SH-SY5Y (cell line): ENCODE results near the gene CYS1.

Experiments used
- GATA2 ChIP-seq: IDR thresholded peaks from 2 replicates; pipeline ENCODE4 v1.6.1; 2011; ENCODE audit warnings: mild to moderate bottlenecking, low read depth, low read length
- GATA3 ChIP-seq: IDR thresholded peaks from 2 replicates; pipeline ENCODE4 v1.6.1; 2011; ENCODE audit warnings: low read depth, mild to moderate bottlenecking, low read length, moderate library complexity

Gene CYS1

DNA sequence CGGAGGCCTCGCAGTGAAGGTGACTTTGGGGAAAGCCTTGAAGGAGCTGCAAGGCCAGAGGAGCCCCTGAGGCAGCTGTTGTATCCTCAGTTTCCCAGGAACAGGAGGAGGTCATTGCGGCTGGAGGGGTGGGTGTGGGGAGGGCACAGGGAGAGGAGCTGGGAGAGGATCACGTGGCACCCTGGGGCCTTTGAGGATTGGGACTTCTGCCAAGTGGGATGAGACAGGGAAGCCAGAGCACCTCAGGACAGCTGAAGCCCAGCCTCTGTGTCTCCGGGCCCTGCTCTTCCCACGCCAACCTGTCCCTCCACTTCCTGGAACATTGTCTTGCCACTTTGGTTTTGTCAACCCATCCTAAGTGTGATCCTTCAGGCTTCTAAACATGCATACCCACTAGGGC is 23.0 kb upstream of the CYS1 start:
- TF ChIP-seq GATA2 = no peak
- TF ChIP-seq GATA3 = no peak

DNA sequence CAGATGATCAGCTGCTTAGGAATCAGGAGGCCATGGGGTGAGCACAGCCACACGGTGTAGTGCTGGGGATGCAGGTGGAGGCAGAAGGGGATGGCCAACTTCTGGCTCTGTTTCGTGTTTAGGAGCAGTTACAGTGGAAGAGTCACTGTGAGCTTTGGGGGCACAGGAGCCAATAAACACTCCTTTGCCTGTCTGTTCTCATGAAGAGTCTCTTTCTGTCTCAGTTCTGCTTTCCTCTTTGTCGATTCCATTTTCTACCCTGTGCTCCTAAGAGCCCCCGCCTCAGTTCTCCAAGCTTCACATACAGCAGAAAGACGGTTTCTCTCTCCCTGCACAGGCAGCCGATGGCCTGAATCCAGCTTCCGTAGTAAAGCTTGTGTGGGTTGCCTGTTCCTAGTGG is 21.3 kb upstream of the CYS1 start:
- TF ChIP-seq GATA2 (no peak), GATA3 (no peak)

DNA sequence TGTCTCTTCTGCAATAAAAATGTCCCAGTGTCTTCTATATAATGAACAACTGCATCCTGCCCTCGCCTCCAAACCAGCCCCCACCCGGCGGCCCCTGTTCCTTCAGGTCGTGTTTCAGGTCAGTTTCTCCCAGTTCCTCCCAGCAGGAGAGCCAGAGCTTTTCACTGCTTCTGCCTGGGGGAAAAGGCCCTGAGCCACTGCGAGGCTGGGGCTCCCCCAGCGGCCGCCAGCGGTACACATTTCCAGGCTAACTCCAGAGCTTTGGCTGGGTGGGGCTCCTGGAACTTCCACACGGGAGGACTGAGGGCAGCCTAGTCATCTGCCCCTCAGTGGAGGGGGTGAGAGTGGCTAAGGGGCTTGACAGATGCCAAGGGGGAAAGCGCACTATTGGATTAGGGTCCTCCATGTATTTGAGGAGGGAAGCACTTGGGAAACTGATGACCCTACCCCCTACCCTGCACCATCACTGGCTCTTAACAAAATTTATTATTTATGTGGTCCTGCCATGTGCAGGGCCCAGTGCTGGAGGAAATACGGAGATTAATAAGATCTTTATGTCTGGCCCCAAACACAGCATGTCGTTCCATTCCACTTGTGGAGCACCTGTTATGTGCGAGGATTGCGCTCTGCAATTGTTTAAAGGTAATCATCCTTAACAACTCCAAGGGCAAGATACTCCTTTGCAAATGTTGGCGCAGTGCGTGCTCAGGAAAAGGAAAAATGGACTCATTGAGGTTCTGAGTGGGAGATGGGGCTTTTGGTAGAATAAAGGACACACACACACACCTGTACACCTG is 17.3 kb upstream of the CYS1 start:
- TF ChIP-seq GATA2 (no peak), GATA3 (no peak)

DNA sequence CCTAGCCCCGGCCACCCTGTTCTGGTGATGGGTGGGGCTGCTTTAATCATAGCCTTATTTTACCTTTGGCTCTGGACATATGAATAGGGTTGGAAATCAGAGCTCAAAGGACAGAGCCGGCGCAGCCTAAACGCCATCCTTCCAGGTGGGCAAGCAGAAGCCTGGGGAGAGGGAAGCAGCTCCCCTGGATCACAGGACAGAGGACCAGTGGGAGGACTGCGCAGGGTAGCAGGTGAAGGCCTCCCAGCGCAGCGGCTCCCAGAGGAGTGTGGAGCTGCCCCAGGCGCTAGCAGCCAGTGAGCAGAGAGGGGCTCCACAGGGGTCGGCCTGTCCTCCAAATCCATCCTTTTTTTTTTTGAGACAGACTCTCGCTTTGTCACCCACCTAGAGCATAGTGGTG is 16.4 kb upstream of the CYS1 start:
- no peak for TF ChIP-seq GATA3
- TF ChIP-seq GATA2 = no peak

DNA sequence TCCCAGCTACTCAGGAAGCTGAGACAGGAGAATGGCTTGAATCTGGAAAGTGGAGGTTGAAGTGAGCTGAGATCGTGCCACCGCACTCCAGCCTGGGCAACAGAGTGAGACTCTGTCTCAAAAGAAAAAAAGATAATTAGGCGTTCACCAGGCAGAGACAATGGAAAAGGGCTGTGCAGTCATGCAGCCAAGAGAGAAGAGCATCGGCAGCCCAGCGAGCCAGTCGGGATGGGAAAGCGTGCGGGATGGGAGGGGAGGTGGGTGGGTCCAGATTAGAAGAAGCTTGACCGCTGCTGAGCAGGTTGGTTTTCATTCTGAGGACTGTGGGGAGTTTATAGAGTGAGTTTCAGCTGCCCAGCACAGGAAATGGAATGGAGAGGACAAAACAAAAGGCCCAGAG is 15.0 kb upstream of the CYS1 start:
- no peak for TF ChIP-seq GATA2
- no peak for TF ChIP-seq GATA3

DNA sequence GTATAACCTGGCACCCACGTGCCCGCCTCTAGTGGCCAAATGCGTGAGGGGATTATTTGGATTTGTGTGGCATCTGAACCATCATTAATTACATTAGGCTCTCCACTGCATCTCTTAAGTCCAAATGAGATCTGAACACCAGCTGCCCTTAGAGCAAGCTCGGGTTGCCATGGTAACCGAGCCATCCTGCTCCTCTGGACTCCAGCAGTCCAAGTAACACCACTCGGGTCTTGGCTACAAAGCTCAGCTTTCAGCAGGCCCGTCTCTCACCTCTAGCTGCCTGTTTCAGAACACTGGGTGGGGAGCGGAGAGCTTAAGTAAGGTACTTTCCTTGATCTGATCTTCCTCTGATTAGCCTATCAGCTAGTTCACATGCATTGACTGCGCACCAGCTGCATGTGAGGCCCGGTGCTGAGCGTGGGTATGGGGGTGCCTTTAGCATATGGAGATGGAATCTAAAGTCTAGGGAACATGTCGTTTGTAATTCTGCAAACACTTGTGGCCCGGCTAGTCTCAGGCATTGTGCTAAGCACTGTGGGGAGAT is 14.1 kb upstream of the CYS1 start:
- TF ChIP-seq GATA2 (peak; percentile 64), GATA3 (no peak)

DNA sequence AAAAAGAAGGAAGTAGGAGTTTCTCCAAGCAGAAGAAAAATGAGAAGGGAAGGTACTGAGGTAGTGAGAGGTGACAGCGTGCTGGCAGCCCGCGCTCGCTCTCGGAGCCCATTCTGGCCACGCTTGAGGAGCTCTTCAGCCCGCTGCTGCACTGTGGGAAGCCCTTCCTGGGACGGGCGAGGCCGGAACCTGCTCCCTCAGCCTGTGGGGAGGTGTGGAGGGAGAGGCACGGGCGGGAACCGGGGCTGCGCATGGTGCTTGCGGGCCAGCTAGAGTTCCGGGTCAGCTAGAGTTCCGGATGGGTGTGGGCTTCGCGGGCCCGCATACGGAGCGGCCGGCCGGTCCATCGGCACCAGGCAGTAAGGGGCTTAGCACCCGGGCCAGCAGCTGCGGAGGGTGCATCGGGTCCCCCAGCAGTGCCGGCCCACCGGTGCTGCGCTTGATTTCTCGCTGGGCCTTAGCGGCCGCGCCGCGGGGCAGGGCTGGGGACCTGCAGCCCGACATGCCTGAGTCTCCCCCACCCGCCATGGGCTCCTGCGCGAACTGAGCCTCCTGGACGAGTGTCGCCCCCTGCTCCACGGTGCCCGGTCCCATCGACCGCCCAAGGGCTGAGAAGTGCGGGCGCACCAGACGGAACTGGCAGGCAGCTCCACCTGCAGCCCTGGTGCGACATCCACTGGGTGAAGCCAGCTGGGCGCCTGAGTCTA is 11.1 kb upstream of the CYS1 start:
- TF ChIP-seq GATA3 (no peak), GATA2 (no peak)

DNA sequence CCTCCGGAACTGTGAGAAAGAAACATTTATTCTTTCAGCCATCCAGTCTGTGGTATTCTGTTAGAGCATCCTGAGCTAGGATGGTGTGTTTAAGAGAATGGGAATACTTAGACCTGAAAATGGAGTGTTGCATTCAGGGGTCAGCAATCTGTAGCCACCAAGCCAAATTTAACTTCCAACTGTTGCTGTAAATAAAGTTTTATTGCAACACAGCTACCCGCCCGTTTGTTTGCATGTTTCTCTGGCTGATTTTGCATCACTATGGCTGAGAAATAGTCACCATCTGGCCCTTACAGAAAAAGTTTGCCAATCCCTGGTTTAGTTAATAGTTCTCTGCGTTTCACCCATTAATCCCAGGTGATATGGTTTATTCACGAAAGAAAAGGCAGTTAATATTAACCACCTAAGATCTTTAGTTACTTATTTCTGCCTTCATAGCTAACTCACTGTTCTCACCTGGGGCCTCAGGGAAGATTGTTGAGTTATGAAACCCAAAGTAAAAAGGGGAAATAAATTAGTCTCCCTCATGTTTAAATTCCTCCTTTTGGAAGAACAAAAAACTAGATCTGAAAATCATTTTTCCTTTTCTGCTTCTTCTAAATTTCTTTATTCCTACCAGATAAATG is 9.5 kb upstream of the CYS1 start:
- TF ChIP-seq GATA2 = no peak
- TF ChIP-seq GATA3 = no peak

DNA sequence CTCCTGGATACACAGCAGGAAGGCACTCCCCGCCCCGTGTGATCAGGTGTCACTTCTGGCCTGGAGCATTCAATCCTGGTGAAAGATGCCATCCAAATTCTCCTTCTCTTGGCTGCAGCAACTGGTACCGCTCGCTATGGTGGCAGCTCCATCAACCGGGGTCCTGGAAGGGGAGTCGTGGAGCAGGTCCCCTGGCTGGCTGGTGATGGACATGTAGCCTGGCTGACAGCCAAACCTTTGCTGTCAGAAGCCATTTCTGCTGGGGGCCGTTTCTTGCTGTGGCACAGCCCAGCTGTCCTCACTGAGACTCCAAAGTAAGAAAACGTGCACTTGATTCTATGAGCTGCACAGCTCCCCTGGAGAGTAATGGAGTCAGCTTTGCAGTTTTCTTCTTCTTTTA is 7.1 kb upstream of the CYS1 start:
- TF ChIP-seq GATA2 = no peak
- TF ChIP-seq GATA3 = no peak

DNA sequence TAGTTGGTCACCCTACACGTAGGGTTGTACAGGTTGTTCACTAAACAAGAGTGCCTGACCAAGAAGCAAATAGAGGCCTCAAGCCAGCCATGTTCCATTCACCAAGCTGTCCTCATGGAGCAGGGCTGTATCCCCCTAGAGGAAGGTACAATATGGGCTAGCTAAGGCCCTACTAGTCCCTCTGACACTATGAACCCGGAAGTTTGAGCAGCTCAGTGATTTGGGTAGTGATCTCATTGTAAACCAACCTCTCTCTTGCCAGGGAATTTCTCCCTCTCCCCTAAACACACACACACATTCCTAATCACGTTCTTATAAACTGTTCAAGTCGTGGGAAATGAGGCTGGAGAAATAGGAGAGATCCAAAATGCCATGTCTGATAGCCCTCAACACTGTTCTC is 6.7 kb upstream of the CYS1 start:
- no peak for TF ChIP-seq GATA3
- TF ChIP-seq GATA2 = no peak

DNA sequence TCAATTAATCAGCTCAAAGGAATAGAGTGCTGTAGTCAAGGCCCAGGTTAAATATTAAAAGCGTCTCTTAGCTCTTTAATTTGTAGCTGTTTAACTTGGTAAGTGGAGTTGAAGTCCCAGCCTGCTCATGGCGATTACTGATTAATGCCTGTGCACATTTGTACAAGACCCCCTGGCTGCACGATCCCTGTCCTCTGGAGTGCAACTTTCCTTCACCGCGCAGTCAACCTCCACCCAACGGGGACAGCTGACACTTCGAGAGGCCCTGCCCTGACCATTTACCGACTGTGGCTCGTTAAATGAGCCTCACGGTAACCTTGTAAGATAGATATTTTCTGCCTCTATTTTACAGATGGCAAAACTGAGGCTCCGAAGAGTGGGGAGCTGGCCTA is 5.5 kb upstream of the CYS1 start:
- TF ChIP-seq GATA3 (no peak), GATA2 (no peak)

DNA sequence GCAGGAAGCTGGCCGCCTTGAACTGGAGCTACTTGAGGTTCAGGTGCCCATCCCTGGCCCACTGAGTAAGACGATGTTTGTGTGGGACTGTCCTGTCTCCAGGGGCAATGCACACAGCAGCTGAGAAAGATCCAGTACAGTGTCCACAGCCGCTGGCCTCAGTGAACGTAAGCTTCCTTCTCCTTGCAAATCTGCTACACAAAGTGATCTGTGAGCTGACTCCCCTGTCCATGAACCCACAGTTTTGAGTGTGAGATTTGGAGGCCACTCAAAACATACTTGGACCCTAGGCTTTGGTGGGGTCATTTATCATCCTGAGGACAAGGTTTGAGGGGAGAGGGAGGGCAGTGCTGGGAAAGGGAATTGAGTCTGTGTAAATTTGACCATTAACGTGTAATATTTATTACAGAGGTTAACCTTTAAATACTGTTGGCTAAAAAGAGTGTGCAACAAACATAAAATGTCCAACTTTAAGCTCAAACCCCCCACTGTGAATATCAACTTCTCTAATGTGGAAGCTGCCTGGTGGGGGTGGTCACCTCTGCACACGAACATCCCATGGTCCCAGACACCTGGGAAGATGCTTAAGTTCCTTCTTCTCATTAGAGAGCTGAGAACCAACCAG is 4.9 kb upstream of the CYS1 start:
- TF ChIP-seq GATA3 = no peak
- no peak for TF ChIP-seq GATA2

DNA sequence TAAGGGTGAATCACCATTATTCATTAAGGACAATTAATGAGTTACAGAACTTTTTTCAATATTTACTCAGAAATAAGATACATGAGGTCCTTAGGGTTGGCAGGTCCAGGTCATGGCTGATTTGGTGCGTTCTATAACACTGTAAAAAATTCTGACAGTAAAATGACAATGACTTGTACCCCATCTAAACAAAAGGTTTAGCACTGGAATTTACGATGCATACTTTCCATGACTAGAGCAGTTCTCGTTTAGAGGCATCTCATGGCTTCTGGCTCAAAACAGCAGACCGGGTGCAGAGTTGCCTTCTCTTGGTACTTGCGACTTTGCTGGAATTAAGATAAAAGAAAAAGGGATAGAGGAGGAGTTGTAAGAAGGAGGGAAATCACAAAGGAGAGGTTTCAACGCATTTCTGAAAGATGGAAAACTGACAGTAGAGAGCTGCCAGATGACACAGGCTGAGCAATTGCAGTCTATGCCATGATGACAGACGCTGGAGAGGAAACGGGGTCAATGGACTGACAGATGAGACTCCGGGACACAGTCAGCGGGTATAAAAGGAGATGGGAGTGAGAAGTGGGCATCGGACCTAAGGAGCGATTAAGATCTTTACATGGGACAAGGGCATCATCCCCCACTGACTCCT is 4.1 kb upstream of the CYS1 start:
- TF ChIP-seq GATA2 (no peak), GATA3 (no peak)

DNA sequence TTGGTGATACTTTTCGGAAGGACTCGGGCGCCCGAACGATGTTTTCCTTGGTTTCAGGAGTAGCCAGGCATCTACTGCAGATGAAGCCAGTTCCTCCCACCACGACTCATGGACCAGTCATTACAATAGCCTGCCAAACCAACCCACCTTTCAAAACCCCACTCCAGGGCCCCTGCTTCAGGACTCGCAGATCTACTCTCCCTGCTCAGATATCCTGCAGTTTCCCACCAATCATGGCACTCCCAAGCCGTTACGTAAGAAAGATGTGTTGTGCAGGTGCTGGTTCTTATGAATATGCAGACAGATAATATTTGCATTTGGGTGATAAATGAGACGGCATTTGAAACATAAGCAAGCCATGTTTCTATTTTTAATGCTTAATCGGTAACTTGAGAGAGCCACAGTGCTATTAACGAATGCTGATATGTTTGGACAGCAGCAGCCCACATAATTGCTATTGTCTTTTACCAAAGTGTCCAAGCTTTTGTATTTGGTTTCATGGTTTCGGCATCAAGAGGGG is 3.5 kb upstream of the CYS1 start:
- TF ChIP-seq GATA2 (no peak), GATA3 (no peak)

DNA sequence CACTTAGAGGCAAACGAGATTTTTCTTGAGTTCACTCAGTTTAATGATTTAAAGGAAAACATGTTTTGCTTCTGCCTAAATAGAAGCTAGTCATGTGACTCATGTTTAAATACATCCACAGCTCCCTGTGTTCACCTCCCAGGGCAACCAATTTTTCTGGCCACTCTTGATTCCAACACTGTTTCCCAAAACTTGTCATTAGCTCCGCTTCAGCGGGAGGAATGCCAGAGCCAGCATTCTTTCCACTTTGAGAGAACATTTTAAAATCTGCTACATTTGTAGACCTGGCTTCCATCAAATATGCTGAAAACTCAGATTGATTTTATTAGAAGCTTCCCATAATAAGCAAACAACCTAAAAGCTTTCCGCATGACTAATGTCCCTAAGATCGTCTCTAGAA is 2.8 kb upstream of the CYS1 start:
- TF ChIP-seq GATA2 (no peak), GATA3 (no peak)
